Mammary epithelial cell (primary cell): ENCODE data around the gene UTY.

Experiments used
- EZH2 ChIP-seq: IDR thresholded peaks from 2 replicates; pipeline ENCODE4 v1.6.1; 2012; ENCODE audit warnings: low read length, inconsistent platforms, borderline replicate concordance
- TF ChIP-seq, protein P1 (sequence below), 2 donors: IDR thresholded peaks in 1 of 2; conservative IDR thresholded peaks in 1 of 2; 2 replicates each; pipeline ENCODE4 v1.5.1; 2011 to 2012; ENCODE audit warnings: inconsistent platforms in 2 of 2, low read length in 2 of 2, mild to moderate bottlenecking in 2 of 2, control low read depth in 1 of 2, low read depth in 1 of 2; ENCODE audit not compliant: insufficient read depth in 1 of 2; ENCODE audit errors: extremely low read depth in 1 of 2

- TF ChIP-seq, protein P1, sequence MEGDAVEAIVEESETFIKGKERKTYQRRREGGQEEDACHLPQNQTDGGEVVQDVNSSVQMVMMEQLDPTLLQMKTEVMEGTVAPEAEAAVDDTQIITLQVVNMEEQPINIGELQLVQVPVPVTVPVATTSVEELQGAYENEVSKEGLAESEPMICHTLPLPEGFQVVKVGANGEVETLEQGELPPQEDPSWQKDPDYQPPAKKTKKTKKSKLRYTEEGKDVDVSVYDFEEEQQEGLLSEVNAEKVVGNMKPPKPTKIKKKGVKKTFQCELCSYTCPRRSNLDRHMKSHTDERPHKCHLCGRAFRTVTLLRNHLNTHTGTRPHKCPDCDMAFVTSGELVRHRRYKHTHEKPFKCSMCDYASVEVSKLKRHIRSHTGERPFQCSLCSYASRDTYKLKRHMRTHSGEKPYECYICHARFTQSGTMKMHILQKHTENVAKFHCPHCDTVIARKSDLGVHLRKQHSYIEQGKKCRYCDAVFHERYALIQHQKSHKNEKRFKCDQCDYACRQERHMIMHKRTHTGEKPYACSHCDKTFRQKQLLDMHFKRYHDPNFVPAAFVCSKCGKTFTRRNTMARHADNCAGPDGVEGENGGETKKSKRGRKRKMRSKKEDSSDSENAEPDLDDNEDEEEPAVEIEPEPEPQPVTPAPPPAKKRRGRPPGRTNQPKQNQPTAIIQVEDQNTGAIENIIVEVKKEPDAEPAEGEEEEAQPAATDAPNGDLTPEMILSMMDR (conservative IDR thresholded peaks at IDR 0.05 in 1 of 2, IDR thresholded peaks at IDR 0.05 in 1 of 2; ENCODE audit: extremely low read depth in 1 of 2, insufficient read depth in 1 of 2, low read depth in 1 of 2, low read length in 2 of 2): no peak
- no peak for TF ChIP-seq EZH2
These were observed 274.6 kb downstream of the UTY start for GRCh38 chrY:13205214-13205613.
